ENCODE measurements around the gene GRID2. TPM values are rescaled to one million over a fixed set of nuclear protein-coding genes. Genes with fewer than 3 reads are reported as not detected.

The GRID2 gene
- total and polyA plus RNA-seq, 2 of the 13 experiments (the other 11 are each of a cell fraction or from before 2014, with no cell fraction given), result not detected

DNA sequence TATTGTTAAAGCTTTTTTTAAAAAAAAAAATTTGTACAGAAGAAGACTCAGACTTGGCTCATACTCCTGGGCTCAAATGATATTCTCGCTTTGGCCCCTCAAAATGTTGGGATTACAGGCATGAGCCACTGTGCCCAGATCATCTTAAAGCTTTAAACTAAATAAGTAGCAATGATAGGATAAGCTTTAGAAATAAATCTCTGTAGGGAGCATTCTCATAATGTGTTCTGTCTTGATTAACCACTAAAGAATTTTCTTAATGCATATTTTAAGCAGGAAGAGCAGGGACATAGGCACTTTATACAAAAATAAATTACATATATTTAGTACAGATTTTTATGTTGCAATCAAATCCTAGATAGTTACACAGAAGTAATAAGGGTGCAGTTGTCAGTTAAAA, 667.2 kb downstream of the GRID2 start:
- no TSS peak for BruUV-seq (replicated peaks)
- intact Hi-C loops (cut with micrococcal nuclease; ENCODE audit: unreplicated experiment), result no loop called here

GRCh38 chr4:92988301-92988700, 684.5 kb downstream of the GRID2 start:
- no TSS peak for BruUV-seq (replicated peaks)
- Histone ChIP-seq H3K4me3 (replicated peaks in 1 of 3; ENCODE audit: insufficient read depth in 1 of 3, low read depth in 2 of 3, low read length in 3 of 3) (no peak overlapping the region), H4K20me1 (ENCODE audit: insufficient read depth, low read length) (no peaks in the 10 kb centered on the region), H3K27ac (ENCODE audit: extremely low read length, insufficient read depth, low read length) (no peak overlapping the region), H3K4me1 (ENCODE audit: insufficient read depth, low read length) (no peaks in the 10 kb centered on the region), H3K9ac (ENCODE audit: insufficient read depth, low read depth, low read length) (no peak overlapping the region), H3K79me2 (ENCODE audit: insufficient read depth, low read length) (no peaks in the 10 kb centered on the region), H3K9me3 (ENCODE audit: low read length) (no peaks in the 10 kb centered on the region), H3K27me3 (ENCODE audit: control insufficient read depth in 1 of 2, insufficient read depth in 2 of 2, low read length in 2 of 2) (no peaks in the 10 kb centered on the region), H3K4me2 (ENCODE audit: low read depth, low read length) (no peak overlapping the region), H2AFZ (ENCODE audit: low read length) (no peak overlapping the region), H3K36me3 (replicated peaks in 1 of 2; ENCODE audit: control insufficient read depth in 1 of 2, insufficient read depth in 2 of 2, low read length in 2 of 2) (no peaks in the 10 kb centered on the region)
- ATAC-seq, result no peak
- in situ Hi-C loops (cut with HindIII; ENCODE audit: extremely low pct_ligation_motif_present, low pct_unique_long_range_greater_than_20kb), result no loop called here
- intact Hi-C loops (cut with micrococcal nuclease; ENCODE audit: unreplicated experiment), result no loop called here
- TF ChIP-seq, protein P1, sequence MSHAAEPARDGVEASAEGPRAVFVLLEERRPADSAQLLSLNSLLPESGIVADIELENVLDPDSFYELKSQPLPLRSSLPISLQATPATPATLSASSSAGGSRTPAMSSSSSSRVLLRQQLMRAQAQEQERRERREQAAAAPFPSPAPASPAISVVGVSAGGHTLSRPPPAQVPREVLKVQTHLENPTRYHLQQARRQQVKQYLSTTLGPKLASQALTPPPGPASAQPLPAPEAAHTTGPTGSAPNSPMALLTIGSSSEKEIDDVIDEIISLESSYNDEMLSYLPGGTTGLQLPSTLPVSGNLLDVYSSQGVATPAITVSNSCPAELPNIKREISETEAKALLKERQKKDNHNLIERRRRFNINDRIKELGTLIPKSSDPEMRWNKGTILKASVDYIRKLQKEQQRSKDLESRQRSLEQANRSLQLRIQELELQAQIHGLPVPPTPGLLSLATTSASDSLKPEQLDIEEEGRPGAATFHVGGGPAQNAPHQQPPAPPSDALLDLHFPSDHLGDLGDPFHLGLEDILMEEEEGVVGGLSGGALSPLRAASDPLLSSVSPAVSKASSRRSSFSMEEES (CRISPR knock-in tag; IDR thresholded peaks at IDR 0.05), result no peak
- TF ChIP-seq CEBPB (IDR thresholded peaks at IDR 0.05; ENCODE audit: borderline replicate concordance, low read depth, low read length), result peak; percentile 53; the same call in 1 of the 2 replicates
- POLR2A ChIA-PET, result no interaction called here
- WGBS (ENCODE audit: low lambda C conversion rate), result 1% methylated on average over 2 of the region's 2 CpGs
- no peak for DNase-seq (ENCODE audit: low spot score)
- FAIRE-seq, result no peak
- CTCF ChIA-PET (ENCODE audit: low intra/inter-chr PET ratio, low total read pairs), result no interaction called here

More for the DNA sequence above, 667.2 kb downstream of the GRID2 start:
- H2AFZ ChIP-seq (ENCODE audit: low read length), result no peak overlapping the region
- H3K79me2 ChIP-seq (ENCODE audit: insufficient read depth, low read length), result no peaks in the 10 kb centered on the region
- ChIA-PET POLR2A (no interaction called here), CTCF (ENCODE audit: low intra/inter-chr PET ratio, low total read pairs) (no interaction called here)
- no peaks in the 10 kb centered on the region for H3K9me3 ChIP-seq (ENCODE audit: low read length)
- H3K27me3 ChIP-seq (ENCODE audit: control insufficient read depth in 1 of 2, insufficient read depth in 2 of 2, low read length in 2 of 2), result no peaks in the 10 kb centered on the region
- TF ChIP-seq NFYC (CRISPR knock-in tag; IDR thresholded peaks at IDR 0.05) (no peak), ZNF614 (CRISPR knock-in tag; IDR thresholded peaks at IDR 0.05; ENCODE audit: borderline replicate concordance) (no peak)
- H3K4me1 ChIP-seq (ENCODE audit: insufficient read depth, low read length), result peaks cover 15% of the 10 kb centered on the region
- FAIRE-seq (no peak), ATAC-seq (no peak), DNase-seq (ENCODE audit: low spot score) (no peak)
- no peak overlapping the region for H3K27ac ChIP-seq (ENCODE audit: extremely low read length, insufficient read depth, low read length)
- H3K4me3 ChIP-seq (replicated peaks in 1 of 3; ENCODE audit: insufficient read depth in 1 of 3, low read depth in 2 of 3, low read length in 3 of 3), result no peak overlapping the region
- no peak overlapping the region for H3K9ac ChIP-seq (ENCODE audit: insufficient read depth, low read depth, low read length)
- WGBS (ENCODE audit: low lambda C conversion rate), result 100% methylated on average over 1 of the region's 1 CpG
- H3K36me3 ChIP-seq (replicated peaks in 1 of 2; ENCODE audit: control insufficient read depth in 1 of 2, insufficient read depth in 2 of 2, low read length in 2 of 2), result no peaks in the 10 kb centered on the region
- no peaks in the 10 kb centered on the region for H4K20me1 ChIP-seq (ENCODE audit: insufficient read depth, low read length)
- in situ Hi-C loops (cut with HindIII; ENCODE audit: extremely low pct_ligation_motif_present, low pct_unique_long_range_greater_than_20kb), result no loop called here
- H3K4me2 ChIP-seq (ENCODE audit: low read depth, low read length), result no peak overlapping the region

All from HepG2 (cell line).